K562 (cell line): Measurements from ENCODE around the gene SAMD11. TPM values are rescaled to one million over a fixed set of nuclear protein-coding genes. Genes with fewer than 3 reads are reported as not detected.
A peak's percentile ranks its signal among the peaks of the same experiment; 100 is the strongest.

Experiments used
- ATAC-seq: fragments of 200-7000 bp; cut with Tn5 transposase; 3 replicates; pipeline ENCODE4 v1.9.1; 2020; ENCODE audit warnings: moderate library complexity
- BruUV-seq: library from RNA; stranded (reverse); fragments of 400-500 nt; replicated peaks from 2 replicates; lab custom pipeline; 2021; lab: Mats Ljungman, UMichigan
- CTCF ChIA-PET: fragments of 300-600 bp; formaldehyde crosslinking; extraction: SDS; loops from one replicate; lab custom pipeline; 2021; ENCODE audit warnings: low intra/inter-chr PET ratio; lab: Yijun Ruan, JAX
- POLR2A ChIA-PET: fragments of 300-600, 350-650 bp; sonication (Branson Sonifier 250); formaldehyde crosslinking; extraction: SDS; loops from one replicate; lab custom pipeline; 2021; ENCODE audit warnings: antibody characterized with exemption, inconsistent platforms; lab: Yijun Ruan, JAX
- DNase-seq, 4 experiments: peaks; one replicate each; pipeline versions ENCODE4 v3.0.0 to v3.0.0-alpha.2; 2011 to 2018; ENCODE audit warnings: low spot score in 3 of 4, mixed read lengths in 3 of 4; ENCODE audit errors: extremely low read depth in 1 of 4
- FAIRE-seq: peaks from 2 replicates; lab custom pipeline; 2011; peaks lifted over from hg19 to GRCh38; lab: Jason Lieb, UNC
- H2AFZ ChIP-seq: 2 replicates; pipeline ENCODE4 v1.6.0; 2011; ENCODE audit warnings: low read depth, low read length, control low read depth, inconsistent platforms
- H3K27ac ChIP-seq: fragments of 200-600 bp; 3 replicates; pipeline ENCODE4 v1.8.0; 2011; ENCODE audit warnings: low read depth, mild to moderate bottlenecking, control low read depth, inconsistent platforms, low read length, moderate library complexity, mixed read lengths; ENCODE audit errors: extremely low read depth
- H3K27me3 ChIP-seq, 2 experiments: fragments of 300-600 bp in 1 of 2; 2 replicates in 1 of 2; 3 replicates in 1 of 2; pipeline versions ENCODE4 v1.6.0 to v1.8.0; 2011; ENCODE audit warnings: inconsistent platforms in 2 of 2, low read length in 2 of 2, mild to moderate bottlenecking in 1 of 2, mixed read lengths in 1 of 2, moderate library complexity in 1 of 2; ENCODE audit not compliant: control insufficient read depth in 2 of 2, insufficient read depth in 2 of 2
- H3K36me3 ChIP-seq: fragments of 300-600 bp; 3 replicates; pipeline ENCODE4 v1.8.0; 2011; ENCODE audit warnings: mild to moderate bottlenecking, low read length, inconsistent platforms; ENCODE audit not compliant: control insufficient read depth, insufficient read depth
- H3K4me1 ChIP-seq, 2 experiments: fragments of 200-600 bp in 1 of 2; replicated peaks in 1 of 2; 2 replicates in 1 of 2; 3 replicates in 1 of 2; pipeline versions ENCODE4 v1.5.1 to v1.8.0; 2011; ENCODE audit warnings: inconsistent platforms in 2 of 2, low read length in 2 of 2, mild to moderate bottlenecking in 1 of 2, mixed read lengths in 1 of 2, moderate library complexity in 1 of 2; ENCODE audit not compliant: control insufficient read depth in 2 of 2, insufficient read depth in 2 of 2
- H3K4me2 ChIP-seq: 2 replicates; pipeline ENCODE4 v1.6.1; 2011; ENCODE audit warnings: low read length, control low read depth, inconsistent platforms, mixed read lengths; ENCODE audit not compliant: insufficient read depth
- H3K4me3 ChIP-seq: fragments of 200-600 bp; sonication (generic), shearing (Covaris generic); 2 replicates; pipeline ENCODE4 v1.5.1; 2016; ENCODE audit warnings: control low read depth, inconsistent platforms
- H3K79me2 ChIP-seq: fragments of 200-600 bp; 3 replicates; pipeline ENCODE4 v1.8.0; 2011; ENCODE audit warnings: low read length, inconsistent platforms; ENCODE audit not compliant: control insufficient read depth, insufficient read depth
- H3K9ac ChIP-seq, 2 experiments: 2 replicates each; pipeline versions ENCODE4 v1.6.0 to v1.6.1; 2011; ENCODE audit warnings: low read depth in 2 of 2, low read length in 2 of 2, control low read depth in 1 of 2, inconsistent platforms in 1 of 2, mild to moderate bottlenecking in 1 of 2, mixed read lengths in 1 of 2; ENCODE audit not compliant: insufficient read depth in 1 of 2
- H3K9me1 ChIP-seq: one replicate; pipeline ENCODE4 v1.6.0; 2011; ENCODE audit warnings: inconsistent platforms, mild to moderate bottlenecking, low read length, moderate library complexity; ENCODE audit not compliant: control insufficient read depth, insufficient read depth
- H3K9me3 ChIP-seq: replicated peaks from 2 replicates; pipeline ENCODE4 v1.5.1; 2011; ENCODE audit warnings: low read depth, low read length, inconsistent platforms; ENCODE audit not compliant: control insufficient read depth, insufficient read depth
- H4K20me1 ChIP-seq: replicated peaks from 2 replicates; pipeline ENCODE4 v1.6.1; 2011; ENCODE audit warnings: low read length, inconsistent platforms, mixed read lengths; ENCODE audit not compliant: control insufficient read depth, insufficient read depth
- CCAR2 ChIP-seq: fragments of 200-400 bp; formaldehyde crosslinking; IDR thresholded peaks from 2 replicates; pipeline ENCODE4 v1.6.1; 2017; ENCODE audit warnings: mild to moderate bottlenecking, low read depth, low read length
- E2F6 ChIP-seq, 2 experiments: IDR thresholded peaks; 2 replicates each; pipeline ENCODE4 v1.6.1; 2011; ENCODE audit warnings: borderline replicate concordance in 1 of 2, control low read depth in 1 of 2, low read depth in 1 of 2, low read length in 1 of 2, mild to moderate bottlenecking in 1 of 2, mixed read lengths in 1 of 2, moderate library complexity in 1 of 2; ENCODE audit not compliant: insufficient read depth in 1 of 2, insufficient read length in 1 of 2, poor library complexity in 1 of 2, severe bottlenecking in 1 of 2; ENCODE audit errors: extremely low read depth in 1 of 2
- HNRNPUL1 ChIP-seq: fragments of 200-400 bp; formaldehyde crosslinking; IDR thresholded peaks from 2 replicates; pipeline ENCODE4 v1.6.1; 2017; ENCODE audit warnings: low read length
- JUNB ChIP-seq: fragments of 450-650 bp; formaldehyde crosslinking; conservative IDR thresholded peaks from 2 replicates; pipeline ENCODE4 v1.4.0; 2020; ENCODE audit warnings: mild to moderate bottlenecking
- LCOR ChIP-seq: sonication (generic); formaldehyde crosslinking; IDR thresholded peaks from 2 replicates; pipeline ENCODE4 v1.8.0; 2022; ENCODE audit warnings: mild to moderate bottlenecking, missing genetic modification reagents
- MEIS2 ChIP-seq: fragments of 450-650 bp; IDR thresholded peaks from 2 replicates; pipeline ENCODE4 v1.6.1; 2014; ENCODE audit warnings: mild to moderate bottlenecking; ENCODE audit not compliant: partially characterized antibody
- SRSF9 ChIP-seq: fragments of 200-400 bp; formaldehyde crosslinking; IDR thresholded peaks from 2 replicates; pipeline ENCODE4 v1.6.1; 2017; ENCODE audit warnings: low read depth, low read length, borderline replicate concordance
- USF1 ChIP-seq: sonication (generic); formaldehyde crosslinking; IDR thresholded peaks from 2 replicates; pipeline ENCODE4 v1.9.0; 2022; ENCODE audit warnings: mild to moderate bottlenecking, missing genetic modification reagents
- ZFX ChIP-seq: sonication (generic); formaldehyde crosslinking; IDR thresholded peaks from 2 replicates; pipeline ENCODE4 v1.8.0; 2022; ENCODE audit warnings: mild to moderate bottlenecking, missing genetic modification reagents, moderate library complexity
- WGBS: fragments of 100-300 bp; shearing (Covaris generic); methylation state at CpG from one replicate; pipeline ENCODE4 v1.1.6; 2016; ENCODE audit warnings: low coverage, mixed read lengths; ENCODE audit not compliant: insufficient coverage; ENCODE audit errors: missing lambda C conversion rate; 5-methylcytosine and 5-hydroxymethylcytosine counted together
- in situ Hi-C: fragments of 300-500 bp; cut with MboI; formaldehyde crosslinking; loops from 4 replicates; pipeline ENCODE4 v1.15.0; 2018; ENCODE audit warnings: inconsistent platforms, mixed read lengths
- intact Hi-C: fragments of 100-400 bp; cut with micrococcal nuclease; formaldehyde crosslinking; loops from 2 replicates; pipeline ENCODE4 v1.14.2; 2022
- polyA plus RNA-seq, 8 experiments: library from polyadenylated mRNA; depleted of rRNA in 4 of 8; stranded (reverse) in 5 of 8; unstranded in 3 of 8; fragments of >200 nt; fragmentation: Nextera tagmentation in 2 of 8; fragmentation: Illumina TruSeq in 1 of 8; extraction: Ambion mirVana in 2 of 8; extraction: Trizol in 1 of 8; gene quantifications; 2 replicates each; pipeline versions ENCODE4 v1.2.1 to v1.2.3, GENCODE V29; 2011 to 2014; ENCODE audit warnings: inconsistent platforms in 1 of 8, missing spikeins in 1 of 8
- total RNA-seq, 7 experiments: library from RNA; depleted of rRNA in 6 of 7; stranded (reverse); fragments of >200 nt in 6 of 7; fragmentation: Illumina TruSeq in 2 of 7; extraction: Trizol in 2 of 7; gene quantifications; 2 replicates each; pipeline versions ENCODE4 v1.2.1 to v1.2.3, GENCODE V29; 2011 to 2021; ENCODE audit warnings: low replicate concordance in 1 of 7

The SAMD11 gene
- total and polyA plus RNA-seq, 9 of the 15 experiments (the other 6 are each of a cell fraction or from before 2014, with no cell fraction given), result 0.07 to 0.82 (median 0.11) TPM; not detected in 2

- peak; percentile 64 for TF ChIP-seq MEIS2
Measured at GRCh38 chr1:978069-978834, 54.5 kb downstream of the SAMD11 start (continued).

- H2AFZ ChIP-seq, result no peak overlapping the region
- DNase-seq (no peak), FAIRE-seq (no peak), ATAC-seq (no peak)
- no TSS peak for BruUV-seq
- no peak overlapping the region for H3K4me3 ChIP-seq
- H3K36me3 ChIP-seq, result no peaks in the 10 kb centered on the region
- no peaks in the 10 kb centered on the region for H3K9me3 ChIP-seq
- 33% methylated on average over 59 of the region's 60 CpGs for WGBS
- CTCF ChIA-PET, result interaction anchor here (1.1 kb wide), 1 partner anchor 75 kb away, joined by 4 read pairs; no protein-coding TSS in a partner anchor
- H3K4me1 ChIP-seq, result peaks cover 0 to 82% of the 10 kb centered on the region in 2 experiments; a peak in 3 of 5 replicates
- H3K79me2 ChIP-seq, result no peaks in the 10 kb centered on the region
- peaks cover 13% of the 10 kb centered on the region for H4K20me1 ChIP-seq
- H3K27me3 ChIP-seq, result peaks cover 39 to 77% of the 10 kb centered on the region in 2 experiments; a peak in 4 of 5 replicates
- no peak overlapping the region for H3K4me2 ChIP-seq
- no peak overlapping the region for H3K27ac ChIP-seq
- H3K9ac ChIP-seq, result peak overlapping the region in 1 of 2 experiments; percentile 12; a peak in 1 of 4 replicates
- intact Hi-C loops (no loop called here), in situ Hi-C loops (no loop called here)
- H3K9me1 ChIP-seq, result no peaks in the 10 kb centered on the region
- POLR2A ChIA-PET, result interaction anchor here (0.7 kb wide), 1 partner anchor 11 kb away, joined by 3 read pairs; no protein-coding TSS in a partner anchor
- TF ChIP-seq CCAR2 (no peak), USF1 (CRISPR knock-in tag) (0 out of 2 replicates have a peak, but pooled peaks have one; percentile 4), JUNB (CRISPR knock-in tag) (no peak), HNRNPUL1 (no peak), LCOR (CRISPR knock-in tag) (no peak), SRSF9 (no peak), ZFX (CRISPR knock-in tag) (0 out of 2 replicates have a peak, but pooled peaks have one; percentile 34), E2F6 (IDR thresholded peaks at IDR 0.05; ENCODE audit: borderline replicate concordance in 1 of 2, extremely low read depth in 1 of 2, insufficient read depth in 1 of 2, insufficient read length in 1 of 2, low read depth in 1 of 2, low read length in 1 of 2, poor library complexity in 1 of 2, severe bottlenecking in 1 of 2) (peak in 1 of 2 experiments; percentile 39)
- TF ChIP-seq, all 486 proteins: peak for 3
Measured at GRCh38 chr1:978835-979743, 55.4 kb downstream of the SAMD11 start.
